ENCODE data around the gene ZNF679.
A peak's percentile ranks its signal among the peaks of the same experiment; 100 is the strongest.
"Not testable (repeated sequence)": the region's sequence is repeated elsewhere in the genome, so short reads cannot be mapped to it uniquely, and the experiment has no call there.

ZNF679 gene

GRCh38 chr7:64312826-64313225 lies 84.6 kb downstream of the ZNF679 start:
- DNase-seq: peak; percentile 40

DNA sequence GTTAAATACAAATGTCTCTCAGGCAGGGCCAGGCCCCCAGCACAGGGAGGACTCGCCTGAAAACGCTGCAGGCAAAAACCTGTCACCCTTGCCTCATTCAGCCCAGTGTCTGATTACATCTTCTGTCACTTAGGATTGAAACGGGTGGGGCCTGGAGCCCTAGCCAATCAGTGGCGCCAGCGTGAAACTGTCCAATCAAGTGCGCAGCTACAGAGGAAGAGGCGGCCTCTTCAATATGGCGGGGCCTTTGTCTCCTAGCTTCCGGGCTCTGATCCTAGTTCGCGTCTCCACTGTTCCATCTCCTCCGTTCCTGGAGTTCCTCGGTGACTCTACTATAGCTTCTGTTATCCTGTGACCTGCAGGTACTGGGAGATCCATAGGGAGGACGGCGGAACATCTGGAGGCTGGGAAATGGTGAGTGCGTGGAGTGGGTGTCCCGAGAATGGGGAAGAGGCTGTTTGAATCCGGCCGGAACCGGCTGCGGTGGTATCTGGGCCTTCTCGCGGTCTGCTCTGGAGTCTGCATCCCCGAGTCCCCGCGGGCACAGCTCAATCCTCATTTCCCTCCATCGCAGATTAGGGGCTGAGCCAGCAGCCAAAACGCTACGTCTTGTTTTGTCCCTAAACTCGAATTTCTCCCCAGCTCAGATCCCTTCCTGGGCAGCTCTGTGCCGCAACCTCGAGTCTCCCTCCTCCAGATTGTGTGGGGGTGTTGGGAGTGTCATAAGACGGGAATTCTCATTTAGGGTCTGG lies 85.6 kb downstream of the ZNF679 start, which contains the start of gene ZNF736:
Gene ZNF736 (plus strand): TSS at position 222 of the 752 bp plus-strand sequence. CDS start 190 bp downstream, at position 412.
- peak; percentile 91 for DNase-seq

DNA sequence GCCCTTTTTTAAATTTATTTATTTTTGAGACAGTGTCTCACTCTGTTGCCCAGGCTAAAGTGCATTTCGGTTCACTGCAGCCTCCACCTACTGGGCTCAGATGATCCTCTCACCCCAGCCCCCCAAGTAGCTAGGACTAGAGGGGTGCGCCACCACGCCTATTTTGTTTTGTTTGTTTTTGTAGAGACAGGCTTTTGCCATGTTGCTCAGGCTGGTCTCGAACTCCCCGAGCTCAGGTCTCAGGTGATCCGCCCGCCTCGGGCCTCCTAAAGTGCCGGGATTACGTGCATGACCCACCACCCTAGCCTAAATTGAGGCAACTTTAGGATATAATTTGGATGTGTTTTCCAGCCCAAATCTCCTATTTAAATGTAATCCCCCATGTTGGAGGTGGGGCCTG lies 86.3 kb downstream of the ZNF679 start:
- DNase-seq: peak; percentile 21

GRCh38 chr7:64316031-64316742 lies 87.9 kb downstream of the ZNF679 start:
- not testable (repeated sequence) for DNase-seq

Data from activated CD4-positive, alpha-beta T cell treated with anti-CD3 and anti-CD28 coated beads for 48 hours (primary cell).